ENCODE data around the gene TFDP2.
"Not testable (repeated sequence)": the region's sequence is repeated elsewhere in the genome, so short reads cannot be mapped to it uniquely, and the experiment has no call there.

DNA sequence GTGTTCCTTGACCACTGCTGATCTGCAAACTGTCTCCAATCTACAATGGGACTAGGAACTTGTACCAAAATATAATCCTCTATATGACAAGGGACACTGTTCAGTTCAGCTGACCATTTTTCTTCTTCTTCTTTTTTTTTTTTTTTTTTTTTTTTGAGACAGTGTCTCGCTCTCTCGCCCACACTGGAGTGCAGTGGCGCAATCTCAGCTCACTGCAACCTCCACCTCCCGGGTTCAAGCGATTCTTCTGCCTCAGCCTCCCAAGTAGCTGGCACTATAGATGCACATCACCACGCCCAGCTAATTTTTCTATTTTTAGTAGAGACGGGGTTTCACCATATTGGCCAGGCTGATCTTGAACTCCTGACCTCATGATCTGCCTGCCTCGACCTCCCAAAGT lies 174.6 kb downstream of the TFDP2 start:
- TF ChIP-seq POLR2A (conservative IDR thresholded peaks at IDR 0.05); EZH2 (IDR thresholded peaks at IDR 0.05; ENCODE audit: borderline replicate concordance, low read depth, low read length); MYNN (IDR thresholded peaks at IDR 0.05); MYNN (CRISPR knock-in tag; IDR thresholded peaks at IDR 0.05); TEAD4 (IDR thresholded peaks at IDR 0.05; ENCODE audit: low read length); TEAD4 (CRISPR knock-in tag; IDR thresholded peaks at IDR 0.05; ENCODE audit: borderline replicate concordance); NR2C1 (IDR thresholded peaks at IDR 0.05); NR2C1 (tag; IDR thresholded peaks at IDR 0.05); HDAC2 (IDR thresholded peaks at IDR 0.05); STAT5A (IDR thresholded peaks at IDR 0.05; ENCODE audit: borderline replicate concordance, low read length): not testable (repeated sequence)
- TF ChIP-seq, protein P1, sequence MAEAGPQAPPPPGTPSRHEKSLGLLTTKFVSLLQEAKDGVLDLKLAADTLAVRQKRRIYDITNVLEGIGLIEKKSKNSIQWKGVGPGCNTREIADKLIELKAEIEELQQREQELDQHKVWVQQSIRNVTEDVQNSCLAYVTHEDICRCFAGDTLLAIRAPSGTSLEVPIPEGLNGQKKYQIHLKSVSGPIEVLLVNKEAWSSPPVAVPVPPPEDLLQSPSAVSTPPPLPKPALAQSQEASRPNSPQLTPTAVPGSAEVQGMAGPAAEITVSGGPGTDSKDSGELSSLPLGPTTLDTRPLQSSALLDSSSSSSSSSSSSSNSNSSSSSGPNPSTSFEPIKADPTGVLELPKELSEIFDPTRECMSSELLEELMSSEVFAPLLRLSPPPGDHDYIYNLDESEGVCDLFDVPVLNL (CRISPR knock-in tag; IDR thresholded peaks at IDR 0.05; ENCODE audit: low read depth): not testable (repeated sequence)
- TF ChIP-seq, protein P2, sequence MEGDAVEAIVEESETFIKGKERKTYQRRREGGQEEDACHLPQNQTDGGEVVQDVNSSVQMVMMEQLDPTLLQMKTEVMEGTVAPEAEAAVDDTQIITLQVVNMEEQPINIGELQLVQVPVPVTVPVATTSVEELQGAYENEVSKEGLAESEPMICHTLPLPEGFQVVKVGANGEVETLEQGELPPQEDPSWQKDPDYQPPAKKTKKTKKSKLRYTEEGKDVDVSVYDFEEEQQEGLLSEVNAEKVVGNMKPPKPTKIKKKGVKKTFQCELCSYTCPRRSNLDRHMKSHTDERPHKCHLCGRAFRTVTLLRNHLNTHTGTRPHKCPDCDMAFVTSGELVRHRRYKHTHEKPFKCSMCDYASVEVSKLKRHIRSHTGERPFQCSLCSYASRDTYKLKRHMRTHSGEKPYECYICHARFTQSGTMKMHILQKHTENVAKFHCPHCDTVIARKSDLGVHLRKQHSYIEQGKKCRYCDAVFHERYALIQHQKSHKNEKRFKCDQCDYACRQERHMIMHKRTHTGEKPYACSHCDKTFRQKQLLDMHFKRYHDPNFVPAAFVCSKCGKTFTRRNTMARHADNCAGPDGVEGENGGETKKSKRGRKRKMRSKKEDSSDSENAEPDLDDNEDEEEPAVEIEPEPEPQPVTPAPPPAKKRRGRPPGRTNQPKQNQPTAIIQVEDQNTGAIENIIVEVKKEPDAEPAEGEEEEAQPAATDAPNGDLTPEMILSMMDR (IDR thresholded peaks at IDR 0.05 in 2 of 3, conservative IDR thresholded peaks at IDR 0.05 in 1 of 3; ENCODE audit: insufficient read depth in 2 of 3, low read depth in 1 of 3, low read length in 3 of 3): not testable (repeated sequence)

Measured in K562 (cell line).